Measurements from ENCODE around the gene RBMS3.

GRCh38 chr3:29757054-29757777, 476.3 kb downstream of the RBMS3 start:
- TF ChIP-seq, protein P1, sequence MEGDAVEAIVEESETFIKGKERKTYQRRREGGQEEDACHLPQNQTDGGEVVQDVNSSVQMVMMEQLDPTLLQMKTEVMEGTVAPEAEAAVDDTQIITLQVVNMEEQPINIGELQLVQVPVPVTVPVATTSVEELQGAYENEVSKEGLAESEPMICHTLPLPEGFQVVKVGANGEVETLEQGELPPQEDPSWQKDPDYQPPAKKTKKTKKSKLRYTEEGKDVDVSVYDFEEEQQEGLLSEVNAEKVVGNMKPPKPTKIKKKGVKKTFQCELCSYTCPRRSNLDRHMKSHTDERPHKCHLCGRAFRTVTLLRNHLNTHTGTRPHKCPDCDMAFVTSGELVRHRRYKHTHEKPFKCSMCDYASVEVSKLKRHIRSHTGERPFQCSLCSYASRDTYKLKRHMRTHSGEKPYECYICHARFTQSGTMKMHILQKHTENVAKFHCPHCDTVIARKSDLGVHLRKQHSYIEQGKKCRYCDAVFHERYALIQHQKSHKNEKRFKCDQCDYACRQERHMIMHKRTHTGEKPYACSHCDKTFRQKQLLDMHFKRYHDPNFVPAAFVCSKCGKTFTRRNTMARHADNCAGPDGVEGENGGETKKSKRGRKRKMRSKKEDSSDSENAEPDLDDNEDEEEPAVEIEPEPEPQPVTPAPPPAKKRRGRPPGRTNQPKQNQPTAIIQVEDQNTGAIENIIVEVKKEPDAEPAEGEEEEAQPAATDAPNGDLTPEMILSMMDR (IDR thresholded peaks at IDR 0.05 in 2 of 3, conservative IDR thresholded peaks at IDR 0.05 in 1 of 3; ENCODE audit: borderline replicate concordance in 1 of 3, insufficient read depth in 1 of 3, low read depth in 2 of 3, low read length in 2 of 3): no peak
- TF ChIP-seq POLR2AphosphoS5 (IDR thresholded peaks at IDR 0.05; ENCODE audit: low read depth, low read length) (no peak), JUND (IDR thresholded peaks at IDR 0.05) (no peak), POLR2A (IDR thresholded peaks at IDR 0.05; ENCODE audit: borderline replicate concordance, extremely low read depth, insufficient read depth, insufficient read length) (no peak), RAD21 (IDR thresholded peaks at IDR 0.05; ENCODE audit: low read depth) (no peak), EZH2 (IDR thresholded peaks at IDR 0.05) (no peak), ZFX (IDR thresholded peaks at IDR 0.05) (no peak)

Measured in HCT116 (cell line).